GM20000 (cell line): Measurements from ENCODE around the gene PKD1.

ENCODE experiments used
- DNase-seq: peaks from one replicate; pipeline ENCODE4 v3.0.0; 2012; ENCODE audit warnings: low spot score
- TF ChIP-seq, protein P1 (sequence below): IDR thresholded peaks from 2 replicates; pipeline ENCODE4 v1.5.1; 2012; ENCODE audit warnings: mild to moderate bottlenecking, control low read depth; ENCODE audit errors: extremely low read depth, missing control alignments

PKD1 gene

DNA sequence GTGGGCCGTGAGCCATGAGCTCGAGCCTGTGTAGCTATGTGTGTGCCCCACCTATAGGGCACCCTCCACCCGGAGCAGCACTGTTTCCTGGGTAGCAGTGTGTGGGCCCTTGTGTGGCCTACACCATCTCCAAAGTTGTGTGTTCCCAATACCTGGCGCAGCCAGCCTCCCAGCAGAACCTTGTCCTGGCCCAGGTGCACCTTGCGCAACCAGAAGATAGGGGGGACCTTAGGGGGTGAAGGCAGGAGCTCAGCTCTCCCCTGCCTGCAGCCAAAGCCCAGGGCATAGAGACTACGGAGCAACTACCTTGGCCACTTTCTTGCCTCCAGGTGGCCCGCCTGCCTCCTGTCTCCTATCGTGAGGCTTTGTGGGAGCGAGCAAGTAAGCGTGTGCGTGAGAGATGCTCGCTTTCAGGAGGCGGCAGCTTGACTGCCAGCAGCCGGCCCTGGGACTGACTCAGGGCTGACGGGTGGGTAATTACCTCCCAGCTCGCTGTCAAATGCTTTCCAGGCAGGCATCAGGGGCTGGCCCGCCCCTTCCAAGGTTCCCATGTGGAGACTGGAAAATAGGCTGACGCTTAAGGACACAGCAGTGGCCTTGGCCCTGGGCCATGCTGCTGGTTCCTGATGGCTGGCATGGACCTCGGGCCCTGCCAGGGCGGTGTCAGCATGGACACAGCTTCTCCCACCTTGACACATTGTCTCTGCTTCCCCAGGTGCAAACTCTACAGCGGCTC, 38.9 kb upstream of the PKD1 start:
- DNase-seq, result no peak
- TF ChIP-seq, protein P1, sequence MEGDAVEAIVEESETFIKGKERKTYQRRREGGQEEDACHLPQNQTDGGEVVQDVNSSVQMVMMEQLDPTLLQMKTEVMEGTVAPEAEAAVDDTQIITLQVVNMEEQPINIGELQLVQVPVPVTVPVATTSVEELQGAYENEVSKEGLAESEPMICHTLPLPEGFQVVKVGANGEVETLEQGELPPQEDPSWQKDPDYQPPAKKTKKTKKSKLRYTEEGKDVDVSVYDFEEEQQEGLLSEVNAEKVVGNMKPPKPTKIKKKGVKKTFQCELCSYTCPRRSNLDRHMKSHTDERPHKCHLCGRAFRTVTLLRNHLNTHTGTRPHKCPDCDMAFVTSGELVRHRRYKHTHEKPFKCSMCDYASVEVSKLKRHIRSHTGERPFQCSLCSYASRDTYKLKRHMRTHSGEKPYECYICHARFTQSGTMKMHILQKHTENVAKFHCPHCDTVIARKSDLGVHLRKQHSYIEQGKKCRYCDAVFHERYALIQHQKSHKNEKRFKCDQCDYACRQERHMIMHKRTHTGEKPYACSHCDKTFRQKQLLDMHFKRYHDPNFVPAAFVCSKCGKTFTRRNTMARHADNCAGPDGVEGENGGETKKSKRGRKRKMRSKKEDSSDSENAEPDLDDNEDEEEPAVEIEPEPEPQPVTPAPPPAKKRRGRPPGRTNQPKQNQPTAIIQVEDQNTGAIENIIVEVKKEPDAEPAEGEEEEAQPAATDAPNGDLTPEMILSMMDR, result no peak

GRCh38 chr16:2173916-2174315, 38.2 kb upstream of the PKD1 start:
- TF ChIP-seq, protein P1, result no peak
- DNase-seq, result no peak

- TF ChIP-seq, protein P1, result no peak
- DNase-seq, result no peak
Measured at GRCh38 chr16:2173366-2173765, 37.7 kb upstream of the PKD1 start.

GRCh38 chr16:2172688-2173335, 37.1 kb upstream of the PKD1 start:
- TF ChIP-seq, protein P1, result no peak
- no peak for DNase-seq

DNA sequence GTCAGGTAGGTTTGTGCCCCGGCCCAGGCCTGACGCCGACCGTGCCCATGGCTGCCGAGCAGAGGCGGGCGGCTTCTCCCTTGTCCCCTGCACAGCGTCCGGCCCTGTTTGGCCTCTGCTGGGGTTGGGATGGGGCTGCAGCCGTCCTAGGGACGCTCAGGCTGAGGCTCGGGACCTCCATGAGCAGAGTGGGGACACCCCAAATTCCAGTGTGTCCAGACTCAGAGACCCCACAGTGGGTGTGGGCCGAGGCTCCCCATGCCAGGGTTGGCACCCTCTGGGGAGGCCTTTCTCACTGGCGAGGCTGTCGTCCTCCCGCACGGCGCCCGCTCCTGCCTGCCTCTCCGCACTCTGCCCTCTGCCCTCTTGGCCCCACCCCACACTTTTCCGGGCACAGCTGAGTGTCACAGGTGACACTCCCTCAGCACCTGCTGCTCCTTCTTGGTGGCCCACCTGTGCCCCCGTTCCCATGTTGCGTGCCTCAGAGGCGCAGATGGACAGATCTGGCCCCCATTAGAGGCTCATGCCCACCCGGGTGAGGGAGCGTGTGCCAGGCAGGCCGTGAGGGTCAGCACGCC, 36.0 kb upstream of the PKD1 start:
- DNase-seq, result no peak
- TF ChIP-seq, protein P1, result no peak

- DNase-seq, result no peak
- TF ChIP-seq, protein P1, result no peak
Measured at GRCh38 chr16:2170587-2171435, 35.1 kb upstream of the PKD1 start.
